Sciatic nerve (tissue), 2 donors: ENCODE data around the gene GNS. TPM values are rescaled to one million over a fixed set of nuclear protein-coding genes. Genes with fewer than 3 reads are reported as not detected.

Source experiments
- ATAC-seq: fragments of 200-7000 bp; cut with Tn5 transposase; one replicate; pipeline ENCODE4 v1.9.1; 2020; ENCODE audit warnings: mild to moderate bottlenecking, moderate library complexity
- DNase-seq: peaks from one replicate; pipeline ENCODE4 v3.0.0-alpha.2; 2020; ENCODE audit warnings: low spot score
- intact Hi-C: fragments of 100-400 bp; cut with DNase I; formaldehyde crosslinking; loops from one replicate; pipeline ENCODE4 v1.14.2; 2022
- total RNA-seq: library from RNA; stranded (reverse); fragmentation: NEBNext Ultra II Directional; extraction: Animal tissue kit (Norgen Biotek cat#: 25700); gene quantifications from one replicate; pipeline ENCODE4 v1.2.1, GENCODE V29; 2021
- donor health status: DM: no; HTN: no; CAD: no.
- donor health status: DM: no; HTN: no; CAD: no.

Gene GNS
- total RNA-seq, 1 donor from 2014 or later, result 82.8 TPM

DNA sequence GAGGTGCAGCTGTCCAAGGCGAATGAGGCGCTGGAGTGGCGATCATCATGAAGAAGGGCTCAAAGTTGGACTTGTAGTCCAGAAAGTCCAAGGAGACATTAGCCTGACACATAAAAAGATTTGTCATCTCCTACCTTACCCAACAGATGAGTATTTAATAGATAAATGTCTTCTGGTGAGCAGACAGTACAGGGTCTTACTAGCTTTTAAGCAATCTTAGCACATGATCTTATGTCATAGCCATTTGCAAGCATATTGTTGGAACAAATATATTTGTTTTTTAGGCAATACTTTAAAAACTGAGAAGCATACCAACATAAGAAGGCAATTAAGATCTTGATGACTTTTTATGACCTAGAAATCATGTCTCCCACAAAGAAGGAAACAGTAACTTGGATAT is 16.0 kb downstream of the GNS start:
- intact Hi-C loops, result no loop called here
- ATAC-seq (no peak), DNase-seq (no peak)

DNA sequence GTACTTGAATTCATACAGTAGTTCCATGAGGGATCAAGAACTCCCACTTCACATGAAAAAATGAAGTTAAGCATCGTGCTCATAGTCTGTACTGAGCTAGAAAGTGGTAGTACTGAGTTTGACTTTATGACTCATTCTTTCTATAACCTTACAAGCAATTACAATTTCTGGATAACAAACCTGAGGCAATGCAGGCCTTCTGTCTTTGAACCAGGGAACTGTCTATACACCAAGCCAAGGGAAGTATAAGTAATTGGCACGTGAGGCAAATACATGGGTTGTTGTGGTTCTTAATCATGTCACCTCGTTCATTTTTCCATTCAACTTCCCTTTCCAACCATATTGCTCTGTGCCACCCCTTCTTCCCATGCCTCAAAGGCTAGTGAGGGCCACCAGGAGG is 16.8 kb downstream of the GNS start:
- intact Hi-C loops, result no loop called here
- ATAC-seq, result no peak
- DNase-seq, result no peak

DNA sequence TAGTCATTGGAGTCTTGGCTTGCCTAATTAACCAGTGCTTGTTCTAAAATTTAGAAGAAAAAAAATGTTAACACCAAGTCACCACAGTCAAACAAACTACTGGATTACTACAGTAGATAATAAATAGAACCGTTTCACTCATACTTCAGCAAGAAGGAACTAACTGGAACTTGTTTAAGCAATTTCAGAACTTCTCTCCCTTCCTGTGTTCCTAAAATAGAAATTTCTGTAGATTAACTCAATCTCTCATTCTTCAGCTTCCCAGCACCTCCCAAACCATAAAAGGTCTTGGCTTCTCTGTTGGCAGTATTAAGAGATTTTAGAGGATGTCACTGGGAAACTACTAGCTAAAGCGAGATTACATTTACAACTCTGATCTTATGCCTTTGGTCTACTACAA is 18.6 kb downstream of the GNS start:
- ATAC-seq (no peak), DNase-seq (no peak)
- intact Hi-C loops, result no loop called here

- ATAC-seq (no peak), DNase-seq (no peak)
- intact Hi-C loops, result no loop called here
Measured at GRCh38 chr12:64739778-64740177, 19.4 kb downstream of the GNS start.

- no peak for DNase-seq
- no peak for ATAC-seq
- intact Hi-C loops, result no loop called here
Measured at GRCh38 chr12:64737539-64737938, 21.7 kb downstream of the GNS start.

DNA sequence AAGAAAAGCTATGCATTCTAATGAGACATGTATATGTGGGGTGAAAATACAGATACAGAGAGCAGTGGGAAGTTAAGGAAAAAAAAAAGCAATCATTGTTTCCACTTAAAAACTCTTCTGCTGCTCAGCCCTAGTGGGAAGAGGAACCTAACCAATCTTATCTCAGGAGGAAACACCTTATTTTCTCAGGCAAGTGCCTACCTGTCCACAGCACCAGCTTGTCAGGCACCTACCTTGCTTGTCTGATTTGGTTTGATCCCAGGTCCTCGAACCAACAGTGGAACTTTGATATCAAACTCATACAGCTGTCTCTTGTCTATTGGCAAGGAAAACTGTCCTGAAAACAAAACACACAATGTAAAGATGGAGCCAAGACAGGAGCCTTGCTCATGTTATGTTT is 22.4 kb downstream of the GNS start:
- no peak for DNase-seq
- intact Hi-C loops, result no loop called here
- ATAC-seq, result no peak

DNA sequence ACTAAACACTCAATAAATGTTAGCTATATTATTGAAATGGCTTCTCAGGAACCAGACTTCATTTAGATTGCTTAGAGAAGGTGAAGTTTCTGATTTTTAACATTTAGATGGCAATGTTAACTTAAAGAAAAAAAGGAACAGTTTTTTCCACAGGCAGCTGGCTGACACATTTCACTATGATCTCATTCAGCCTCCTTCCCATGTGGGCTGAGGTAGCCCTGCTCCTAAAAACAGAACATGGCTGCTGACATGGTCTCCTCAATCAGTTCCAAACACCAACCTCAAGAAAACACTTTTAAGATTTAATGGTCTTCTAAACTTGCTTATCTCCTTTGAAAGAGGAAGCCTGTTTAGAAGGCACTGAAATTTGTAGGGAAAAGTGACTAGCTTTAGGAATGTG is 23.8 kb downstream of the GNS start:
- intact Hi-C loops, result no loop called here
- no peak for DNase-seq
- ATAC-seq, result no peak

DNA sequence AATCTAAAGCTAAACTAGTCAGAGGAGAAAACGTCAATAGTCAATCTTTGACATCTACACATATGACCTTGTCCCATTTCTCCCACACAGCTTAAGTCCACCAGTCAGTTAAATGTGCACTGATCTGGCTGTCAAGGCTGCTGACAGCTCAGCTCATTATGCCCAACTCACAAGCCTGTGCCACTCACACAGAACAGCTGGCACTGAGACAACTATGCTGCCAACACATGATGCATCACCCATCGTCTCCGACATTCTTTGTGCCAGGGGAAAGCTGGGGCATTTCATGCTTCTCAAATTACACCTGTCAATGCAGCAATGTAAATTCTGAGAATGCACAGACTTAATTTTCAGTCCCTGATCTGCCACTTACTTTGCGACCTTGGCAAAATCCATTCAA is 25.3 kb downstream of the GNS start:
- DNase-seq (no peak), ATAC-seq (no peak)
- intact Hi-C loops, result no loop called here

GRCh38 chr12:64731683-64732082 is 27.5 kb downstream of the GNS start:
- no peak for ATAC-seq
- no peak for DNase-seq
- intact Hi-C loops, result no loop called here

- no peak for DNase-seq
- no peak for ATAC-seq
- intact Hi-C loops, result no loop called here
Measured at GRCh38 chr12:64730588-64730969, 28.6 kb downstream of the GNS start.

DNA sequence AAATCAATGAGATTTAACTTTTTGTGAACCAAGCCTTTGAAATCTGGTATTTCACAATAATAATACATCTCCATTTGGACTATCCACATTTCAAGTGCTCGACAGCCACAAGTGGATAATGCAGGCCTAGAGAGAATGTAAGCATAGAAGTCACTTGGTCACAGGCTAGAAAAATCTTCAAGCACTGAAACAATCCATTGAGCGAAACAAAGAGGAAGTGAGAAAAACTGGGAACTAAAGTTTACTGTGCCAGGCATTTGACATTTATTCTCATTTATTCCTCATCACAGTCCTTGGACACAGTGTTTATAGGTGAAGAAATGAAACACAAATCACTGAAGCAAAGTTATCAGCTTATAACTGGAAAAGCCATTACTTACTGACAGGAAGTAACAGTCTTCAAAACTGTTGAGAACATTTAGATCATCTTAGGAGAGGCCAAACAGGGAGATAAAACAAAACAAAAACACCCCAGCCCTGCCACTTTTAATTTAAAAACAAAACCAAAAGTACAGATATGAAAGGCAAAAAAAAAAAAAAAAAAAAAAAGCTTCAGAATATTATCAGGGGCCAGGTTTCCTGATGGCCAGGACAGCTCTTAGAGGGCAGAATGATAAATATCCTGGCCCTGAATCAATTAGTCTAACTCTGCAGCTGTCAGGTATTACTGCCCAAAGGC is 29.2 kb downstream of the GNS start:
- DNase-seq (no peak), ATAC-seq (no peak)
- intact Hi-C loops, result no loop called here

GRCh38 chr12:64724201-64724745 is 34.9 kb downstream of the GNS start:
- intact Hi-C loops, result no loop called here
- DNase-seq, result no peak
- no peak for ATAC-seq

DNA sequence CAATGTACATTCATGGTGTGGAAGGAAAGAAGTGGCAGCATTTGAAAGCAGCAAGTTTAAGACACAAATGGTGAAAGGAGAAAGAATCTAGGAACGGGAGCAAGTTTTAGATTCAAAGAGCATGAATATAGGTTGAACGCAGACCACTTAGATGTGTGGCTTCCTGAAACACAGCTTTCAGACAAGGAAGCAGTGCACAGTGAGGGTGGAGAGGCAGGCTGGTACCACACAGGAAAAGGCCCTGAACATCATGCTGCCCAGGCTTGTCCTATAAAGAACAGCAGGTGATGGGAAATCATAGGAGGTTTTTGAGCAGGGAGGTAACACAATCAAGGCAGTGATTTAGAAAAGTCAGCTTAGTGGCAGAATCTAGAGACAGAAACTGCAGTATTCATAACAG is 35.6 kb downstream of the GNS start:
- no peak for DNase-seq

DNA sequence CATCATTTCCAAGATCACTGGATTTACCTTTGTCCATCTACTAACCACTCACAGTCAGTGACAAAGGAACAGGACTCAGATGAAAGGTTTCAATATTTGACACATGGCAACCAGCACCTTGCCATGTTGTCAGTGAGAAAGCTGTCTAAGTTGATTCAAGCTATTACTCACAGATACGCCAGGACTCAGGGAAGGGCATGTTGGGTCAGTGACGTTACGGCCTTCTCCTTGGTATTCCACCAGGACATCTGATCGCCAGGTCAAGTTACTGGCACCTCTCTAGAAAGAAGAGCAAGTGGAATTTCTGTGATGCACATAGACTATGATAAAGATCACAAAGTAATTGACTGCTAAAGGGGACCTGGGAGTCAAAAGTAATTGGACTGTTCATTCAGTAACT is 36.4 kb downstream of the GNS start:
- intact Hi-C loops, result no loop called here
- ATAC-seq, result no peak
- no peak for DNase-seq

More for the DNA sequence above, 35.6 kb downstream of the GNS start:
- no peak for ATAC-seq
- intact Hi-C loops, result no loop called here

DNA sequence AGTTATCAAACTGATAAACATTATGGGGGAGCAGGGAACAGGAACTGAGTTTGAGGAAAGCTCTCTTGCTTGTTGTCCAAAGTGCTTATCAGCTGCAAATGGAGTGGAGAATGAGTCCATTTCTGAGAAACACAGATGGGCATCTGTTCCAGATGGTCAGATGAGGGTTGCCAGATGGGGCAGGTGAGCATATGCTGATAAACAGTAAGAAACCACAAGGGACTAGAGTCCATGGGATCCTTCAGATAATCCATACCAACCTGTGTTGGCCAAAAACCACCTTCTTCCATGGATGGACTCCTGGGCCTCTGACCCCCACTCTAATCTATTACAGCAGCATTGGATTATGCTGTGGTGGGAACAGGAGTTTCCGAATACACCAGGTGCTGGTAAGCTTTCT is 38.3 kb downstream of the GNS start:
- DNase-seq (no peak), ATAC-seq (no peak)
- intact Hi-C loops, result no loop called here

GRCh38 chr12:64718649-64719048 is 40.6 kb downstream of the GNS start:
- no peak for ATAC-seq
- no peak for DNase-seq
- intact Hi-C loops, result no loop called here

DNA sequence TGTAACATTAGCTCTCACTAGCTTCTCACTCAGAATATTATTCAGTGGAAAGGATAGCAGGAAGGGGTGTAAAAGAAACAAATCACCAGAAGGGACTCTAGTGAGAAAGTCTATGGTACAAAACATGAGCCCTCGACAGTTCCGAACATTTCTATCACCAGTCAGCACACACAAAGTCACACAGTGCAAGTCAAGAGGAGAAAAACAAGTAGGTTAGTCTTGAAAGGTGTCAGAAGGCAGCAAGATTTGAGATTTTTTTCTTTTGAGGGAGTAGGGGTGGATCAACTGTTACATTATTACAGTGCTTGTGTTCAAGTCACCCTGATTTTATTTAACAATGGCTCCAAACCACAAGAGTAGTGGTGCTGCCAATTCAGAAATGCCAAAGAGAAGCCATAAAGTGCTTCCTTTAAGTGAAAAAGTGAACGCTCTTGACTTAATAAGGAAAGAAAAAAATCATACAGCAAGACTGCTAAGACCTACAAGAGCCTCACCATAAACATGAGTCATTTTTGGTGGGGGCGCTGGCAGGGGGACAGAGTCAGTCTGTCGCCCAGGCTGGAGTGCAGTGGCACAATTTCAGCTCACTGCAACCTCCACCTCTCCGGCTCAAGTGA is 42.3 kb downstream of the GNS start:
- DNase-seq, result no peak
- no peak for ATAC-seq
- intact Hi-C loops, result no loop called here

- intact Hi-C loops, result no loop called here
- DNase-seq, result no peak
- ATAC-seq, result no peak
Measured at GRCh38 chr12:64716371-64716770, 42.8 kb downstream of the GNS start.

GRCh38 chr12:64714551-64714968 is 44.6 kb downstream of the GNS start:
- intact Hi-C loops, result no loop called here
- ATAC-seq (no peak), DNase-seq (no peak)

- DNase-seq (no peak), ATAC-seq (no peak)
- intact Hi-C loops, result no loop called here
Measured at GRCh38 chr12:64713376-64713775, 45.8 kb downstream of the GNS start.

DNA sequence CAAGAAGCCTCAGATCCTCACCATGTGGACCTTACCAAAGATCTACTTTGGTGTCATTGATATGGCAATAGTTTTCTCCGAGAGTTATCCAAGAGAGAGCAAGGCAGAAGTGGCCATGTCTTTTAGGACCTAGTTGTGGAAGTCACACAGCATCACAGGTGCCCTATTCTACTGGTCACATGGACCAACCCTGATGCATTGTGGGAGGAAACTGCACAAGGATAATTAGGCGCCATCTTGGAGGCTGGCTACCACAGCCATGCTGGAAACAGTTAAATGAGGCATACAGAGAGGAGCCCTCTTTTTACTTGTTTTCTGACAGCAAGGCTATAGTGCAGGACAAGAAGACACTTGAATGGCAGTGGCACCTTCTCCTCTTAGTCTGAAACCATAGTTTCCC is 49.8 kb downstream of the GNS start:
- ATAC-seq, result no peak
- intact Hi-C loops, result no loop called here
- no peak for DNase-seq
